HG03045 (cell line): ENCODE measurements around the gene MYLIP.
A peak's percentile ranks its signal among the peaks of the same experiment; 100 is the strongest.

ENCODE experiments used
- ATAC-seq: cut with Tn5 transposase; IDR thresholded peaks from one replicate; pipeline ENCODE4 v1.9.1; 2021; ENCODE audit warnings: mild to moderate bottlenecking, moderate library complexity; ENCODE audit not compliant: unreplicated experiment

Gene MYLIP

DNA sequence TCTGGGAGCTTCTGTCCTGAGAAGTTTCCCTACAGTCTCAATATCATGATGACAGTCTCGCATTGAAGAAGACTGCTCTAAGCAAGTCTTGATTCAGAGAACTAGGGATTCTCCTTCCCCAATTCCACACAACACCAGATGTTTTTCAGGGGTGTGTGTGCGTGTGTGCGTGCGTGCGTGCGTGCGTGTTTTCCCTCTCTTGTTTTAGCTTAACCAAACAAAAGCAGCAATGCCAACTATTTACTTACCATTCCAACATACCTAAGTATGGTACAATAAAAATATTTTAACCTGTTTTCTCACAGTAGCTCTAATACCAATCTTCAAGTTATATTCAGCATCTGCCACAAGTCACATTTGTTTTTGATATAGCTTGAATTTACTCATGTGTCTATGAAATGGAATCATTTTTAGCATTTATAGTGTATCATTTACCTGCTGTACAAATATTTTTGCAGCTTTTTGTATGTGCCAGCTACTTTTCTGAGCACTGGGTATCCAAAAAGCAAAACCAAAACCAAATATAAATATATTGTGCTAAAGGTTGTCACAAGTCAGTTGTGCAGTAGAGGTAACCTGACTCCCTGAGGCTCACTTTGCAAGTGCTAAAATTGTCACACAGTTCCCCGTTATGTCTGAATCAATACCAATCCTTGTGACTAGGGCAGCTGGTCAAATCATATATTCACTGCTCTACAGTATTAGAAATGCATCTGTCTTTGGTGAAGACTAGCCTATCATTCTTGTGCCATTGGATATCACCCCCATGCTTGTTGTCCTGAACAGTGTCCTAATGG, 21.7 kb upstream of the MYLIP start:
- no peak for ATAC-seq

DNA sequence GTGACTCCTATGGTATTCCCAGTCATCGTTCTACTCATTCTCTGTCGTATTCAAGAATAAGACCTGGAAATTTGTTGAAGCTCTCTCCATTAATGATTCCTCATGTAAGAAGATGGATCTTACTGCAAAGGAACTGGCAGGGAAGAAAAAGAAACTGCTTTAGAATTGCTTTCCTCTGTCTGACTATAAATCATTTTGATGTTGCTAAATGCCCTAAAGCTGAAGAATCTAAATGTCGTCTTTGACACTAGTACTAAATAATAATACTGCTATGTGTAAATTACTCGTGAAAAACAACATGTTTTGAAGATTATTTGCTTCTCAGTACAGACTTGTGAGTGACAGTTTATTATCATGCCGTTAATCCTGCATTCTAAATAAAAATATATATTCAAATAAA, 20.5 kb upstream of the MYLIP start:
- ATAC-seq, result no peak

- no peak for ATAC-seq
Observed at GRCh38 chr6:16108921-16109658, 19.8 kb upstream of the MYLIP start.

DNA sequence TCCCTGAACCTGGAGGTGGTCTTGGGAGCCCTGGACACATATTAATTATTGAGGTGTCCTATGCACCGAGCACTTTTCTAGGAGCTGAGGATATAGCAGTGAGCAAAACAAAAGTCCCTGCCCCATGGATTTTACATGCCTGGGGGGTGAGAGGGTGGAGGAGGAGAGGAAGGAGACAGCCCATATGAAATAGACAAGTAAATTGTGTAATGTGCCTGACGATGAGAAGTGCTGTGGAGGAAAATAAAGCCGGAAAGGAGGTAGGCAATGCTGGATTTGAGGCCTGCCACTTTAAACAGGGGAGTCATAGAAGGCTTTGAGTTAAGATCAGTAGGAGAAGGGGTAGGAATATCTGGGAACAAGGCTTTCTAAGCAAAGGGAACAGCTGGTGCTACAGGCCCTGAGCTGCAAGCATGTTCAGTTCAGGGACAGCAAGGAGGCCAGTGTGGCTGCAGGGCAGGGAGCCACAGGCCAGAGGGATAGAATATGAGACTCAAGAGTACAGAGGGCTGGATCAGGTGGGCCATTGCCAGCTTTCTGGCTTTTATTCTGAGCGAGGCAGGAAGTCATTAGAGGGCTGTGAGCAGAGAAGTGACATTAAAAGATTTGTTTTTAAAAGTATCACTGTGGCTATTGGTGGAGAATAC, 19.1 kb upstream of the MYLIP start:
- ATAC-seq, result no peak

DNA sequence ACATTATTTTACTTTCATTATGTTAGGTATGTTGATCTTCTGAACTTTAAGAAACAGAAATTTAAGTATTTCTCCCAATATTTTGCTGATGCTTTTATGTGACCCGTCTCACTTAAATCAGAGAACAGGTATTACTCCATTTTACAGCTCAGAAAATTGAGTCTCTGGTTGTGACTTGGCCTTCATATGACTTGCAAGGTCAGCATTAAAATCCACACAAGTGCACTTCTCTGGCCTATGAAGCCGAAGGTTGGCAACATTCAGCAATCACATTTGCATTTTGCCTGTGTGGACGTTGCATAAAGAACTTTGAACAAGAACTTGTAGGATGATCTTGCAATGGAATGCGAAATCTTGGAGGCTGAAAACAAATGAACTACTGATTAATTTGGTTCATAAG, 10.1 kb upstream of the MYLIP start:
- no peak for ATAC-seq

DNA sequence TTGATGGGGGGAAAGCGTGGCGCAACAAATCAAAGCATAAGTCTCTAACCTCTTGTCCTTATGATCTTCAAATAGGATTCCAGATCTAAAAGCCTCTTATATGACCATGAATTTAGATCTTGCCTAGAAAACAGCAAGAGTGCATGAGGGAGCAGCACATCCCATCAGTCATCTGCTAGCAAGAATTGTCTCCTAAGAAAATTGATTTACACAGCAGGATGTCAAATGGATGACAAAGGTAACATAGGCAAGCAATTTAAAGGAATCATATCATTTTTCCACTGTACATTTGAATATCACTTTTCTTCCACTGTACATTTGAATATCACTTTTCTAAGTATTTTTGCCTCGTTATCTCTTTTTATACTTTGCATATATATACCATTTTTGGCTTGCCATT, 7.5 kb upstream of the MYLIP start:
- ATAC-seq, result no peak

GRCh38 chr6:16122197-16122596, 6.7 kb upstream of the MYLIP start:
- no peak for ATAC-seq

GRCh38 chr6:16124198-16125180, 4.4 kb upstream of the MYLIP start:
- no peak for ATAC-seq

- ATAC-seq, result no peak
Observed at GRCh38 chr6:16126056-16126455, 2.8 kb upstream of the MYLIP start.

DNA sequence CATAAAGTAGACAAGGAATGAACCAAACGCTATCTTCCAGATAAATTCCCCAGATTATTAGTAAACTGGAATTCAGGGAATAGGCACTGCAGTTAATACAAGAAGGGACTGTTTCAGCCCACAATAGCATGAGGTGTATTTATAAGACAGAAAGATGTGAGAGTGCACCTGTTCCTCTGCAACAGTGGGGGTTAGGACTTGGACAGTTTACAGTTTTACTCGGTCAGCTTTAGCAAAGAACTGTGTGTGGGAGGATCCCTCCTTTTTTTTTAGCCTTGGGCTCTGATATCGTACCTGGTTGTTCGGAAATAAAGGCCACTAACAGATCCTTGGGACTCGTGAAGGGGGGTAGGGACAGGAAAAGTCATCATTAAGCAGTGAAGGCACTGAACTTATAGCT, 2.0 kb upstream of the MYLIP start:
- ATAC-seq, result no peak

GRCh38 chr6:16127471-16127870, 1.4 kb upstream of the MYLIP start:
- ATAC-seq, result no peak

DNA sequence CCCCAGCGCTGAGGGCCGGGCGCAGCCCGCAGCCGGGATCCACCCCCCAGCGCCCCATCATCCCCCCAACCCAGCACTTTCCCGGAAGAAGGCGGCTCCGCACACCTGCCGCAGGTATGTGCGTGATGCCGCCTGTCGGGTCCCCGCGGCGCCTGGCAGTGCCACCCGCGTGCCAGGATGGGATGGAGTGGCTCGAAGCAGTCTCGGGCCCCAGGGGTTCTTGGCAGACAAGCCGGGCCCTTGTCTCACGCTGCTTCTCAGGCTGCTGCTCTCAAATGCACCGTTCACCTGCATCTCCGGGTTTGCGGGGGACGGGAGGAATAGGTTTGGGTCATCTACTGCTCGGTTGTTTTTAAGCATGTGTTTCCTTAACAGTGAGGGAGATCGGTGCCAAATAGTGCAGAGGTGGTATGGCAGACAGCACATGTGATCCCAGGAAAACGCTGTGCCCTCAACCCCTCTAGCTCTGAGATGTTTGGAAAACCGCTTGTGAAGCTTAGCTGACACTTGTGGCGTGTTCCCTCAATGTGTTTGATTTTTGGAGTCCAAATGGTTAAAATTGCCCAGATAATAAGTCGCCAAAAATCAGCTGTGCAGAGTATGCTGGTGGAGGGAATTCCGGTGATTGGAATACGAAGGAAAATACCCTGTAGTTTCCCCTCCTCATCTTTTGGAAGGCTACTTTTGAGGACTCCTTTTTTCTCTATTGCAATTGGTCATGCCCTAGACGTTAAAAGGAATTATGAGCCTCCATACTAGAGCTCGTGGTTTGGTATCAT, 926 bp downstream of the MYLIP start:
- ATAC-seq, result peak; percentile 2

DNA sequence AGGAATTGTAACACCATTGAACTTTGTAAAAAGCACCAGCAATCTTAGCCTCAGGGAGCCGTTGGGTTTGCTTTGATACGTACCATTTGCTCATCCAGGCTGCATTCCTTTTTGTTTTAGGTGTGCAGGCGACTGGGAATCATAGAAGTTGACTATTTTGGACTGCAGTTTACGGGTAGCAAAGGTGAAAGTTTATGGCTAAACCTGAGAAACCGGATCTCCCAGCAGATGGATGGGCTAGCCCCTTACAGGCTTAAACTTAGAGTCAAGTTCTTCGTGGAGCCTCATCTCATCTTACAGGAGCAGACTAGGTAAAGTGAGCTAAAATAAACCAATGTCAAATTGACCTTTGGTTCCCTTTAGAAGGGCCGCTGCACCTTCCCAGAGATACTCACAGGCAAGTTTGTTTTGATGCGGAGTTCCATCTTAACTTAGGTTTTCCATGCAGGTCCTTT, 1.6 kb downstream of the MYLIP start:
- no peak for ATAC-seq

DNA sequence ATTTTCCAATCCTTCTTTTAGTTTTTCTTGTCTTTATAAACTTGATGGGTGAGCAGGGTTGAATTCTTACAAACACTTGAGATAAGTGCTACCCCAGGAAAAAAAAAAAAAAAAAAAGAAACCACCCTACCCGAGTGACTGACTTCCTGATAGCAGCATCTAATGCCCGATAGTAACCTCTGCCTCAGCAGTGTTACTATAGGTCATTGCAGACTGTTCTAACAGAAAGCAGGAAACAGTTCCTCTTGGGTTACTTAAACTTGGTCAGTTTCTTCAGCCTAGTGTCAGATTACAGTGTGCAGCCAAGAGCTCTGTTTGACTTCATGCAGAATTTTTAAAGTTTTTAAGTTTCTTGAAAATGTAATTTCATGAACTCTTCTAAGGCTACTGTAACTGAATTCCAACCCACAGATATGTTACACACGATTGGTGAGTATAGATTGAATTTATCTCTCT, 2.1 kb downstream of the MYLIP start:
- ATAC-seq, result peak; percentile 51

DNA sequence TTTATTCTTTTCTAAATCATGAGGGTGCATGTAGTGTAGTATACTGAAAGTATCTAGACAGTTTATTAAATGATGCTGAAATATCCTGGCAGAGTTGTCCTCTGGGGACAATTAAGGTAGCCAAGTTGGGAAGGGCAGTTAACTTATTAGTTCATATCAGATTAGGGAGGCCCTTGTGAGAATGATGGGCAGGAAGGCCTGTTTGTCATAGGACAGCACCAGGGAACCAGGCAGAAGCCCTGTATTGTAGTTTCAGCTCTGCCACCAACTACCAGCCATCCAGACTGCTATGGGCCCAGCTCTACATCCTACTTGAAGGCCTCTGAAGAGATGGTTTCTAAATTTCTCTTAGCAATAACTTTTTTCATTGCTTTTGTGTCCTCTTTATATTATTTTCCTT, 4.0 kb downstream of the MYLIP start:
- ATAC-seq, result no peak

DNA sequence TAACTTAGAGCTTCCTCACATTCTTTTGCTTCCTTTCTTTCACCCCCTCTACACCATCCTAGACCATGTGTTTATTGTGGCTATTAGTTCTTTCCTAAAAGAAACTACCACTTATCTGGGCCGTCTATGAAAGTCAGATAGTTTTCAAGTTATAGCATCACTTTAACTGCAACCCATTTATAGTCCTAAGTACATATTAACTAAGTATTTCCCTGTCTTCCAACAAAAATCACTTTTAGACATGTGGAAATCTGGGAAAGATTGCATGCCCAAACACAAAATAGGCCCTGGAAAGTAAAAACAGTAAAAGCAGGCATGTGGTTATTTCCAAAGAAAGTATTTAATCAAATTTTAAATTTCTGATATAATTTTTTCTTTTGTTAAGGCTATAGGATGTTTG, 5.5 kb downstream of the MYLIP start:
- no peak for ATAC-seq

DNA sequence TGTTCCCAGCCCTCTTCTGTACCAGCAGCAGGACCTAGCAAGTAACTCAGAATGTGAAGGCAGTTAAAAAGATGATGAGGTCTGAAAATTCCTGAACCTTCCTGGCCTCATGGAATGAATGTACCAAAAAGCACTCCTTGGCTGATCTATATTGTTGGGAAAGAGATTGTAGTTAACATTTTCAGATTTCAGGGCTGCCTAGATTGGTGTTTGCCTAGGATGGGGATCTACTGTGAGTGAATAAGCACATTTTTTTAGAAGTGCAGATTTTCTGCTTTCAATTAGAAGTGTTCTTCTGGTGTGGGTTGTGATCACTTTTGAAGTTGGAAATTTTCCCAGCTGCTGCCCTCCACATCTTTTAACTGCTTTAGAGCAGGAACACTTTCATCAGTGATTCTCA, 6.2 kb downstream of the MYLIP start:
- ATAC-seq, result no peak

- no peak for ATAC-seq
Observed at GRCh38 chr6:16136091-16136490, 7.2 kb downstream of the MYLIP start.

GRCh38 chr6:16136621-16137450, 8.0 kb downstream of the MYLIP start:
- no peak for ATAC-seq
